Limb (tissue), 2 donors: Measurements from ENCODE around the gene CADM4.
"Not testable (repeated sequence)": the region's sequence is repeated elsewhere in the genome, so short reads cannot be mapped to it uniquely, and the experiment has no call there.

Experiments used
- DNase-seq, 2 donors: peaks; one replicate each; pipeline ENCODE4 v3.0.0-alpha.2; 2016; ENCODE audit errors: extremely low spot score in 2 of 2

Gene CADM4

DNA sequence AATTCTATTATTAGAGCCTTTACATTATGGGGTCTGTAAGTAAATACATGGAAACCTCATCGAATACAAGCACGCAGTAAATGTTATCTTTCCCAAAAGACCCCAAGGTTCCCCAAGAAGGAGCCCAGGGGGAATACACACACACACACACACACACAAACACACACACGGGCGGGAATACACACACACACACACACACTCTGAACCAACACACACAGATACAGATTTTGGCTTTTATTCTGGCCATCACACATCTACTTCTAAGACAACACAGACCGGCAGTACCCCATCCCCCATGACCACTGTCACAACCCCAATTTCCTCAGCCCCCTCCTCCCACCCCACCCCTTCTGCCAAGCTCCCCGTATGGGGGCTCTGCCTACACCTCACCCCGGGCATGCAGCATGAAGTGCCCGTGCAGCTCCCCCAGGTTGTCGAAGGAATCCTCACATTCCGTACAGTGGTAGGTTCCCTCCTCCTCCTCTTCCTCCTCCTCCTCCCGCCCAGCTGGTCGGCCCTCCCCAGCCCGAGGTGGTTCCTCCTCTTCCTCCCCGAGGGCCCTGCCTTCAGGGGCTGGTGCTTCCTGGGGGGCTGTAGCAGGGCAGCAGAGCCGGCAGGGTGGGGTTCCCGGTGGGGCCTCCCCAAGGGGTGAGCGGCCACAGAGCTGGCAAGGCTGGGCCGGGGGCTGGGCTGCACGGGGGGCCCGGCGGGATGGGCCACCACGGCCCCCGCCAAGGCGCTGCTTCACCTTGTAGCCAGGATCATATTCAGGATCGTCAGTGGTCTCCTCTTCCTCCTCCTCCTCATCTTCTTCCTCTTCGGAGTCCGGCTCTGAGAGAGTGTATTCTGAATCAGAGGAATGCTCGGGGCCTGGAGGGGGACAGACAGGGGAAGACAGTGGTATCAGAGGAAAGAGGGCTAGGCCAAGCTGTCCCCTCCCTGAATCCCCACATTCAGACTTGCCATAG is 32.1 kb downstream of the CADM4 start:
- DNase-seq, result no peak

DNA sequence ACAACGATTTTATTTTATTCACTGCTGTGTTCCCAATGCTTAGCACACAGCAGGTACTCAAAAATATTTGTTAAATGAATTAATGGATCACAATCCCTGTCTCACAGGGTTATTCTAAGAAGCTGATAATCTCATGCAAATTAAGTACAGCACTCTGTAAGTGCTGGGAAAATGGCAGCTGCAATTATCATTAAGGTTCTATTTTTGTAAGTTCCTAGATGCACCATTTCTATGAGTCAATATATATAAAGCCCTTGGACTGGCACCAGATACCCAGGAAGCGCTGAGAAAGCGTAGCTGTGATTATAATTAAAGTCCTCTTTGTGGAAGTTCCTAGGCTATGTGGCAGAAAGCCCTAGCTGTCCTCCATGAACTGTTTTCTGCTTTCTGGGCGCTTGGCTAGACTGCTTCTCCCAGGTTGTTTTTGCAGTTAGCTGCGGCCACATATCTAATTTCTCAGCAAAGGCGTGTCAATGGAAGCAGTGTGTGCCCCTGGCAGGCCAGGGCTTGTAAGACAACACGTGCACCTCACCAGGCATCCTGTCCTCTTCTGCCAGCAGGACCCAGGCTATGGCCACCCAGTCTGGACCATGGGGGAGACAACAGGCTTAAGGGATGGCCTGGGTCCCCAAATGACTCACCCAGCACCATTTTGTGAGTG is 33.0 kb downstream of the CADM4 start:
- DNase-seq, result no peak

DNA sequence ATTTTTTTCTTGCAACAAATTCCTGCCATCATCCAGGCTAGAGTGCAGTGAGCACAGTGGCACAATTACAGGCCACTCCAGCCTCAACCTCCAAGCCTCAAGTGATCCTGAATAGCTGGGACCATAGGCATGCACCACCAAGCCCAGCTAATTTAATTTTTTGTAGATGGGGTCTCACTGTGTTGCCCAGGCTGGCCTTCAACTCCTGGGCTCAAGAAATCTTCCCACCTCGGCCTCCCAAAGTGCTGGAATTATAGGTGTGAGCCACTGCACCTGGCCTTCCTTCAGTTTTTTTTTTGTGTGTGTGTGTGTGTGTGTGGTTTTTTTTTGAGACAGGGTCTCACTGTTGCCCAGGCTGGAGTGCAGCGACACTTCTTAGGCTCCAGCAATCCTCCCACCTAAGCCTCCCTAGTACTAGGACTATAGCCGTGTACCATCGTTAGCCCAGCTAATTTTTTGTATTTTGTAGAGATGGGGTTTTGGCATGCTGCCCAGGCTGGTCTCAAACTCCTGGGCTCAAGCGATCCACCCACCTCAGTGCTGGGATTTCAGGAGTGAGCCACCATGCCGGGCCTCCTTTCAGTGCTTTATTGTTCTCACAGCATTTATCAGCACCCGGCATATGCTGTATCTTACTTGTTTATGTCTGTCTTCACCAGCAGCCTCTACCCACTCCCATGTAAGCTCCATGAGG is 33.6 kb downstream of the CADM4 start:
- no peak for DNase-seq

DNA sequence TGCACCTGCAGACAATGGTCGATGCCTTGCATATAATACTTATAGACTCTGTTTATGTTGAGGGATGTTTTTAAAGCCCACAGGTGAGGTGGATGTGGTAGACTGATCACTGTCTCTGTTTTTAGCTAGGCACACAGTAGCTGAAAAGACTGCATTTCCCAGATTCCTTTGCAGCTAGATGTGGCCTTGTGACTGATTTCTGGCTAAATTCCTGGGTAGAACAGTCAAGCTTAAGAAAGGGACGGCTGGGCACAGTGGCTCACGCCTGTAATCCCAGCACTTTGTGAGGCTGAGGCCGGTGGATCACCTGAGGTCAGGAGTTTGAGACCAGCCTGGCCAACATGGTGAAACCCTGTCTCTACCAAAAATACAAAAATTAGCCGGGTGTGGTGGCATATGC is 39.3 kb downstream of the CADM4 start:
- DNase-seq, result not testable (repeated sequence)

DNA sequence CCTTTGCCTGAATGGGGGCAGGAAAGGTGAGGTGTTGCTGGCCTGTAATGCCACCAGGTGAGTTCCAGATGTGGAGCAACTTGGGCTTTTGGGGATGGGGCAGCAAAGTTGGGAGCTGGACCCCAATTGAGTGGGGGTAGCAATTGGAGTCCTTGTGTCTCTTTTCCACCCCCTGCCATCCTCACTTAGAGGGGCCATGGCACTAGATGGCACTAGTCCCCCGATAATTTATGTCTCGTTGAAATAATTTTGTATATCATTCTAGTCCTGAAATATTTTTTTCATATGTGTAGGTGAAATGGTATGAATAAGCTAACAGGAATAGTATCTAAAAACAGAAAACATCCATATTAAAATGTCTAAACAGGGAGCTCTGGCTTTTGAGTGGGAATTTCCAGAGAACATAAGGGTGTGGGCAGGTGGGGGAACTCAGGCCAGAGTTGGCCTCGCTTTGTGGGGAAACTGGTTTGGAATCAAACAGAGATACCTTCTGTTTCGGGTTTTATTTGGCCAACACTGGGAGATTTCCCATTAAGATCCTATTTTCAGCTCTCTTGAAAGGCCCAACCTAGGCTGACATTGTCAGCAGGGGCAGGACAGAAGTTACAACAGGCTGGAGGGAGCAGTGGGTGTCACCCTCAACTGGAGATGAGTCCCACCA is 39.9 kb downstream of the CADM4 start:
- DNase-seq, result no peak

DNA sequence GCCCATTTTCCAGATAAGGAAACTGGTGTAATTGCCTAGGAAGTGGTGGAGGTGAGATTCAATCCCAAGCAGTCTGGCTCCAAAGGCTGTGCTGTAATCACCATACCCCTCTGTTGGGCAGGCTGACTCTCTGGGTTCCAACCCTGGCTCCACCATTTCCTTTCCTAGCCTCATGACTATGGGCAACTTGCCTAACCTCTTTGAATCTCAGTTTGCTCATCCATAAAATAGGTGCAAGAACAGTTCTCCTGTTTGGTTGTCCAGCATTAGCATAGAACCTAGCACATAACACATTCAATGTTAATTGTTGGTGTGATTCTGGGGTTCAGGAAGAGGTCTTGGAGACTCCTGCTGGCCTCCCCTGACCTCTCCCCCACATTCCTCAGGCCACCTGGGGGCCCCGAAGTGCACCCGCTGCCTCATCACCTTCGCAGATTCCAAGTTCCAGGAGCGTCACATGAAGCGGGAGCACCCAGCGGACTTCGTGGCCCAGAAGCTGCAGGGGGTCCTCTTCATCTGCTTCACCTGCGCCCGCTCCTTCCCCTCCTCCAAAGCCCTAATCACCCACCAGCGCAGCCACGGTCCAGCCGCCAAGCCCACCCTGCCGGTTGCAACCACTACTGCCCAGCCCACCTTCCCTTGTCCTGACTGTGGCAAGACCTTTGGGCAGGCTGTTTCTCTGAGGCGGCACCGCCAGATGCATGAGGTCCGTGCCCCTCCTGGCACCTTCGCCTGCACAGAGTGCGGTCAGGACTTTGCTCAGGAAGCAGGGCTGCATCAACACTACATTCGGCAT is 41.0 kb downstream of the CADM4 start:
- no peak for DNase-seq

DNA sequence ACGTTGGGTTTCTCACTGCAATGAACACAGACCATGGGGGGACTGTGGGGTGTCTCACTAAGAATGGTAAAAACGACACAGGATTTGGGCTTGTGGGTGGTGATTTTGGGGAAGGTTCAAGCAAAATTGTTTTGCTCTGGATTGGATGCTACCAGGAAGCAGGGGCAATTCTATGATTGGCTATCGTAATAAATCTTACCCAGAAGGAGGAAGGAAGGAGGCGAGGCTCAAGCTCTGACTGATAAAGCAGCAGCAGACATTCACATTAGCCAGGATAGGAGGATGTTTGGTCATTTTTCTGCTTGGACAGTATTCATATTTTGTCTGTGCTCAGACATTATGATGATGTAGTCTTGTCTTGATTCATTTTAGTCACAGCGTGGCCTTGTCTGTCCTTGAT is 41.8 kb downstream of the CADM4 start:
- DNase-seq, result no peak

DNA sequence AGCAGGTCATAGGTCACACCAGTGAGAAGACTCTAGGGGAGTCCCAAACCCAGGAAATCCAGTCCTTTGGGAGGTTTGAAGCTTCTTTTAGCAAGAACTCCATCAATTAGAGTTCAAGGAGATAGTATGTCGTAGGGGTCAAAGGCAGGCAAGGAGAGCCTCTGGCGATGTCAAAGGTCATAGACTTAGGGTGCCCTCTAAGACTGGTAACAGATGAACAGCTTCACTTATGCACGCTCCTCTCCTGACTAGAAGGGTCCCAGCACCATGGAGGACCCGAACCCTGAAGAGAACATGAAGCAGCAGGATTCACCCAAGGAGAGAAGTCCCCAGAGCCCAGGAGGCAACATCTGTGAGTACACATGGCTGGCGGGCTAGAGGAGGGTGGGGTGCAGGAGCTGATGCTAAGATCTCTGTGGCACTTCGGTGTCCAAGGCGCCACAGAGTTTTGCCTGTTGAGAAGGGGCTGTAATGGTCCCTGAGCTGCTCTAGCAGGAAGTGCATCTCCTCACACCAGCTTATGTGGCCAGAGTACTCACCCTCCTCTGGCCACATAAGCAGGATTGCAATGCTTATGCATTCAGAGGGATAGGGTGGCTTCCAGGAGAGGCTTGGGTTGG is 42.7 kb downstream of the CADM4 start:
- DNase-seq, result no peak

DNA sequence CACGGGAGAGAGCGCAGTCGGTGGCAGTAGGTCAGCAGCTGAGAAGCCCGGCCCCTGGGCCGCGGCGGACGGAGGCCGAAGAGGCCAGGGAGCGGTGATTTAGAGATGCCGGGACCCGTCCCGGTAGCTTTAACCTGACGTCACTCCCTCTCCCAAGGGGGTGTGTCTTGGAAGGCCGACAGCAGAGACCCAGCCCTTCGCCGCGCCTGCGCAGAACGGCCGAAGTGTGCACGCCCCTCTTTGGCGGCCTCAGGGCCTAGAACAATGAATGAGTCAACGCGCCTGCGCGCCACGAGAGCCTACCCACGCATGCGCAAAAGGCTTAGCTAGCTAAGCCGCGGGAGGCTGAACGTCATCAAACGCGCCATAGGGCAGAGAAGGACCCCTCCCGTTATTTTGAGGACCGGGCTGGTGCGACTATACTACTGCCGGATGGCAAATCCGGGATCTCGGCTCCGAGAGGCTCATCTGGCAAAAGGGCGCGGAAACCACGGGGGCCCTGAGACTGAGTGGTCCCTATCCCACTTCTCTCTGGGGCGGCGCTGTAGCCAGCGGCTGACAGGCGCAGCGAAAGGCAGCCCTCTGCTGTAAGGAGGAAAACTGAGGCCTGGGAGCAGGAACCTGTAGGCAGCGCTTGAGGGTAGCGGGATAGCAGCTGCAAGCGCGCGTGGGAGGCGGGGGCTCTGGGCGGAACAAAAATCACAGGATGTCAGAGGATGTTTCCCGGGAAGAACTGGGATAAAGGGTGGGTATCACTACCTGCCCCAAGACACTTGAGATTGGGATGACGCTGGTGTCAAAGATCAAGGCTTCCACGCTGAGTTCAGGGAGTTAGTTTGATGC is 43.4 kb downstream of the CADM4 start, which contains the start of the genes IRGQ and ZNF576:
IRGQ (minus strand) TSS at position 136 of the 843 bp plus-strand sequence. CDS start 796 bp downstream, outside the sequence.
ZNF576 (plus strand) TSS at position 597 of the 843 bp plus-strand sequence. CDS start 514 bp downstream, outside the sequence.
- DNase-seq, result peak; percentile 100

DNA sequence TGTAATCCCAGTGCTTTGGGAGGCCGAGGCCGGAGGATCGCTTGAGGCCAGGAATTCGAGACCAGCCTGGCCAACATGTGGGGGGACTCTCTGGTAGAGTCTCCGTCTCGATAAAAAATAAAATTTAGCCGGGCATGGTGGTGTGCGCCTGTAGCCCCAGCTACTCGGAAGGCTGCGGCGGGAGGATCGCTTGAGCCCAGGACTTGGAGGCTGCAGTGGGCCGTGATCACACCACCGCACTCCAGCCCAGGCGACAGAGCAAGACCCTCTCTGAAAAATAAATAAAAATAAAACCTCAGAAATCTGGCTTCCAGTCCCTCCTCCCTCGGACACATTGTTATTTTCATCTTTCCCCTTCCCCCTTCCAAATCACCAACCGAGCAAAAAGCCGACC is 44.0 kb downstream of the CADM4 start:
- no peak for DNase-seq

DNA sequence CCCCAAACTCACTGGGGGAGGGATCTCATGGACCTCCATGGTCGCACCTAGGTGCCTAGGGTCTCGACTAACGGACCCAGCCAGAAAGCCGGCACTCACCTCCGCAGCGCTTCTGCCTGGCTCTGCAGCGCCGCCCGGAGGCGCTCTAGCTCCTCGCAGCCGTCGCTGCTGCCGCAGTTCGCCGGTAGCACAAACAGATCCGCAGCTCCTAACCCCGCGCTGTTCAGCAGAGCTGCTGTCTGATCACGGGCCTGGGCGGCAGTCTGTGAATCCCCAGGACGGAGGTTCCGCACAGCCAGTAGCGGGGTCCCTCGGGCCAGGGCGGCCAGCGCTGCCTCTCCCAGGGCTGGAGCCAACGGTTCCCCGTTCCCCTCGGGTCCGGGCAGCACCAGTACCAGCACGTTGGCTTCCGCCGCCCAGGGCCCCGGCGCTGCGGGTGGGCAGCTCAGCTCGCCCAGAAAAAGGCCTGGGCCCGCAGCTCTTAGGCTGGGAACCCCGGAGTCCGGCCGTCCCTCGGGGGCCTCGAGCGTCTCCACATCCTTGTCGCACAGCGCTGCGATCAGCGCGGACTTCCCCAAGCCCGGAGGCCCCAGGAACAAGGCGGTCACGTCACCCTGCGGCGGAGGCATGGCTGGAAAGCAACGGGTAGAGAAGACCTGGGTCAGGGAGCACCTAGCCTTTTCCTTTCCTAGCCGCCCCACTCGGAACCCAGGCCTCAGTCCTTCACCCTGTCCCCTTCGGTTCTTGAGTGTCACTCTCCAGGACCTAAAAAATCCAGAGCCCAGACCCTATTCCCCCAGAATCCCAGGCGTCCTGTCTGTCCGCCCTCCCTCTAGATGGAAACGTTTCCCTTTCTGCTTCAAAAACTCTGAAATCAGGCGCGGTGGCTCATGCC is 44.7 kb downstream of the CADM4 start:
- peak; percentile 59 to 74 for DNase-seq

DNA sequence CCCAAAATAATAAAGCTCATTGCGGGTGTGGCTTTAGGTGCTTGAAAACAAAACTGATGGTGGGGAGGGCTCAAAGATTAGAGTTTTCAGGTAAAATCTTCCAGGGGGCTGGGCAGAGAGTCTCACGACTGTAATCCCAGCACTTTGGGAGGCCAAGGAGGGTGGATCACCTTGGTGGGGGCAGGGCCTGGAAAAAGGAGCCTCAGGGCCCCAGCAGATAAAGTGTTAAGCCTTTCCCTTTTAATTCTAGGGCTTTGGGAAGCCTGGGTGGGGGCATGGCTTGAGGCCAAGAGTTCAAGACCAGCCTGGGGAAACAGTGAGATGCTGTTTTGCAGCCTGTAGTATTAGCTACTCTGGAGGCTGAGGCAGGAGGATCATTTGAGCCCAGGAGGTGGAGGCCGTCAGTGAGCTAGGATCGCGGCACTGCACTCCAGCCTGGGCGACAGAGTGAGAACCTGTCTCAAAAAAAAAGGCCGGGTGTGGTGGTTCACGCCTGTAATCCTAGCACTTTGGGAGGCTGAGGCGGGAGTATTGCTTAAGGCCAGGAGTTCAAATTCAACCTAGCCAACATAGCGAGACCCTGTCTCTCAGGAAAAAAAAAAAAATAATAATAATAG is 45.5 kb downstream of the CADM4 start:
- no peak for DNase-seq

DNA sequence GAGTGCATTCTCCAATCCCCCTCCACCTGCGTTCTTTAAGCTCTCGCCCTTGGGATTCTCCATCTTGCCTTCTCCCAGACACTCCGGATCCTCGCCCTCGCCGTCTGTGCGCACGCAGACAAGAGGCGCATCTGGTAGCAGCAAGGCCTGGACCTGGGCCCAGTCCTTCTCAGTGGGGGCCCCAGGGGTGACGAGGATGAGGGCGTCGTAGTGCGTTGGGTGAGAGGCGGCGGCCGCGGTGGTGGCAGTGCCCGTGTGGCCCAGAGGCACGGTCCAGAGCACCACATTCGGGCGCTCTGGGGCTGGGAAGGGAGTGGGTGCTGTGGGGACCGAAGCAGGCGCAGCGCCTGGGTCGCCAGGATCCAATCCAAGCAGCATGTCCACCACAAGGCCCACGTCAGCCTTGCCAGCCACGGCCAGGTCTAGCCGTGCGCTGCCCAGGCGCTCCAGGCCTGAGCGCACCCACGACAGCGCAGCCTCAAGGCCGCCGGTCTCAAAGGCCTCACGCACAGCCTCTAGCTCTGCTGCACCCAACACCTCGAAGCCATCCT is 46.8 kb downstream of the CADM4 start:
- no peak for DNase-seq

DNA sequence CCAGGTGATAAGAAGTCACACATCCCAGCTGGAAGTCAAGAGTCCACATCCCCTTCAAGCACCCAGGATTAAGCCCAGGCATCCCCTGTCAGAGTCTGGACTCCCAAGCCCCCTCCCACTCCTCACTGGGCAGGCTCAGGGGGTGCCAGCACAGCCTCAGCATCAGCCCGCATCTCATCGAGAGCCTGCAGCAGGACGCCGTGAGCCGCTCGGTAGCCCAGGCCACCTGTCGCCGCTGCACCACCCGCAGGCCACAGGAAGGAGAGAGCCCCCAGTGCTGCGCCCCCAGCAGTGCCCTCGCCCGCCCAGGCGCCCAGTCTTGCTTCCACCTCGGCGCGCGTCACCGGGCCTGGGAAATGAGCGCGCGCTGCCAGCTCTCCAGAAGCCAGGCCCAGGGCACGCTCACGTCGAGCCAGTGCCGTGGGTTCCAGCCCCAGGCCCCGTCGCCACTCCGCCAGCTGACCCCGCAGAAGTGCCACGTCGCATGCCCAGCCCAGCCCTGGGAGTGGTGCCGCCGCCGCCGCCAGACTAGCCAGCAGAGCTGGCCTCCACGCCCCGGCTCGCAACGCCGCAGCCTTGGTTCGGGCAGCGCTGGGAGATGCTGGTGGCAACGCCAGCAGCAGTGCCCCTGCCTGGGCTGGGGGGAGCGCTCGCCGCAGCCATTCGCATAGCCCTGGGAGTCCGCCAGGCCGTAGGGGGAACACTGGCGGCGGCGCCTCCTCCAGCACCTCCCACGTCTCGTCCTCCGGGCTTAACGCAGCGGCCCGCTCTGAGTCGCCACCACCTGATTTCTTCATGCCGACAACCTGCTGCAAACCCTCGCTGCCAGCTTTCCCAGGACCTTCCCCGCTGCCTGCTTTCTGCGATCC is 47.5 kb downstream of the CADM4 start:
- no peak for DNase-seq

DNA sequence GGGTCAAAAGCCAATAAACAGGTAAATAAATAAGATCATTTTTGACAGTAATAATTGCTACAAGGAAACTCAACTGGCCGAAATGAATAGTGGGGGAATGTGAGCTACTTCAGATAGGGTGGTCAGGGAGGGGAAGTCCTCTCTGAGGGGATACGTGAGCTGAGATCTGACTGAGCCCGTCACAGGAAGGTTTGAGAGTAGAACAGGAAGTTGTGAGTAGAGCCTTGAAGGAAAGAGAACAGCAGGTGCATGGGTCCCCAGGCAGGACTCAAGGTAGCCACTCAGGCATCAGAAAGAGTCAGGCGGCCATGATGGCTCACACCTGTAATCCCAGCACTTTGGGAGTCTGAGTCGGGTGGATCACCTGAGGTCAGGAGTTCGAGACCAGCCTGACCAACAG is 50.0 kb downstream of the CADM4 start:
- DNase-seq, result no peak

DNA sequence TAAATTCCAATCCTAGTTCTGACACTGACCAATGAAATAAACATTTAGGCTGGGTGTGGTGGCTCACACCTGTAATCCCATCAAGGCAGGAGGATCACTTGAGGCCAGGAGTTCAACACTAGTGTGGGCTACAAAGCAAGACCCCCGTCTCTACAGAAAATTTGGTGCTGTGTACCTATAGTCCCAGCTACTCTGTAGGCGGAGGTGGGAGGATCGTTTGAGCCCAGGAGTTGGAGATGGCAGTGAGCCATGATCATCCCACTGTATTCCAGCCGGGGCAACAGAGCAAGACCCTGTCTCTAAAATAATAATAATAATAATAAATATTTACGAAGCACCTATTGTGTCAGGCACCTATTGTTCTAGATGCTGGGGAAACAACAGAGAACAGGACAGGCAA is 50.4 kb downstream of the CADM4 start:
- no peak for DNase-seq
